CD4-positive, alpha-beta T cell treated with Interleukin-10 for 1 hour (primary cell): ENCODE results near the gene PPFIA4.

Experiments used
- DNase-seq: peaks from one replicate; pipeline ENCODE4 v3.0.0-alpha.2; 2020

PPFIA4 gene

DNA sequence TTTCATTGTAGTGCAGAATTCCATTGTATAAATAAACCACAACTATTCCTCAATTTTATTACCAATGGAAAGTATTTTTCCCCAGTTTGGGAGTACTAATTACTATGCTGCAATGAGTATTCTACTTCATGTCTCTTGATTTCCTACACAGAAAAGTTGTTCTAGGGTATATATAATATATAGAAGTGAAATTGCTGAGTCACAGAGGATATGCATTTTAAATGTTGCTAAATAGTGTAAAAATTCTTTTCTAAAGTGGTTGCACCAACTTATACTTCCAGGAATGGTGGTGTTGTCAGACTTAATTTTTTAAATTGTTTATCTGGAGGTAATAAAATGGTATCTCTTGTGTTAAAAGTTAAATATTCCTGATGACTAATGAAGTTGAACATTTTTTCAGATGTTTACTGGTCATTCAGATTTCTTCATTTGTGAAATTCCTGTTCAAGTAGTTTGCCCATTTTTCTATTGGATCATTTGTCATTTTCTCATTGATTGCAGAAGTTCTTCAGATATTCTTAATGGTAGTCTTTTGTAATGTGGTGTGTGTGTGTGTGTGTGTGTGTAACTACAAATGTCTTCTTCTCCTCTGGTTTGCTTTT, 78.6 kb downstream of the PPFIA4 start:
- no peak for DNase-seq

DNA sequence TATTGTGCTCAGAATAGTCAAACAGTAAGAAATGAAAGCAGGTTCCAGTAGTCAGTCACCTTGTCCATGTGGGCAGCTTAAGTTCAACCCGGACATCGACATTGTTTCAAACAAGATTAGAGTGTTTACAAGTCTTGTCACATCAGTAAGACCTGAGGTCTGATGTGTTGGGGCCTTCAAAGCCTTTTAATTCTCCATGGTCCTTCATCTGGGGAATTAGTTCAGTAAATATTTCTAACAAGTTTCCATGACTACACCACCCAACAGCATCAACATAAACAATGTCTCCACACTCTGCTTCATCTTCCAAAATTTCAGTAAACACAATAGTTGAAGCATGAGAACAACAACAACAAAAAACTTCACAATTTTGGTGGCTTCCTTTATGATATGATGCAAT, 86.2 kb downstream of the PPFIA4 start:
- no peak for DNase-seq

DNA sequence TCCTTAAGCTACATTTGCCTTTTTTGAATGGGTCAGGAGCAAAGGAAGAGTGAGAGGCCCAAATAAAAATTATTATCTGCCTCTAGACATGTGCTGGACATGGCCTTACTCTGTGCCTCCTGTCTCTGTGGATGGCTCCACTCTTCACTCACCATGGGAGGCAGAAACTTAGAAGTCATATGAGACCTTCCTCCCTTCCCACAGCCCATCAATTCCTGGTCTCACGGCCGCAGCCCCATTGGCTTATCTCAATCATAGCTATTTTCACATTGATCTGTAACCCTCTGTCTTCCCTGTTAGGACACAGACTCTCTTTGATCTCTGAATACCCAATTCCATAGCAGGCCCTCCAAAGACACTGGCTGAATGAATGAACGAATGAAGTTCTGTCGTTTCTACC, 87.0 kb downstream of the PPFIA4 start:
- no peak for DNase-seq

DNA sequence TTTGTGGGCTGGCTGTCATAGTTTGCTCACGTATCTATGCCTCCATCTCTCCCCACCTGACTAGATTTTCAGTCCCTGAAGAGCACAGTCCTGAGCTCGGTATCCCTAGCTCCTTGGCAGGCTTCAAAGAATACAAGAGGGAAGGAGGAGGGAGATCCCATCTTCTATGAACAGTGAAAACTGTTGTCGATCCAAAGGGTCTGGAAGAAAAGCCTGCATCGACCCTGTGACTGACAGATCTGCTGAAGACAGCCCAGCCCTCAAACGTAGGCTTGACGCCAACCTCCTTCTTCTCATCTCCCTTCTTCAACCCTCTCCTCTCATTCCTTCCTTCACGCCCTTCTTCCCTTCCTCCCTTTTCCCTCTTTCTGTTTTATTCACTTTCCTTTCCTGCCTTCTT, 87.9 kb downstream of the PPFIA4 start:
- DNase-seq: no peak

DNA sequence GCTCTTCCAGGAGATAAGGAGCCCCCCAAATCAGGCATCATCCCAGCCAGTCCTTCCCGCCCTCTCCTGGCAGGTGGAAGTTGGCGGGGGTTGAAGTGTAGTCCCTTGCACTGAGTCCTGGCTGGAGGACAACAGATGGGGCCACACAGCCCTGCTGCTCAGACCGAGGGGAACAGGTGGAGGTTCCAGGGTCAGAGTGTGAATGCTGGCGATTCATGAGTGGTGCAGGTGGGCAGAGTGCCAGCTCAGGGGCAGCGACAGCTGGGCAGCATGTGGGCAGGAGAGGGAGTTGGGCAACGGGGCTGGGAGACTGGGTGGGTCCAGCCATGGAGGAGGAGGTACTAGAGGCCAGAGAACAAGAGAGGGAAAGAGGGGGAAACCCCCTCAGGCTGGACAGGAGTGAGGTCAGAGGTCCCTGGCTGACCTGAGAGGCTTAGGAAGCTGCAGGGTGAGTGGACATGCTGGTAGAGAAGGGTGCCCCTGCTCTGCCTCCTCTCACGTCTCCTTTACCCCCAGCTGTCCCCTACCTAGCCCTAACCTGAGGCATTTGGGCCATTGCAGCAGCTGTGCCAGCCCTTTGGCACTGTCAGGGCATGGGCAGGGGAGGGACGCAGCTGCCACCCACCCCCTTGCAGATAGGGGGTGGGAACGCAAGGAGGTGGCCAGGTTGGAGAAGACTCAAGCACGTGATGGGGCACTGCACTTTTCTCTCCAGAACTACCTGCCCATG, 90.0 kb downstream of the PPFIA4 start:
- no peak for DNase-seq

DNA sequence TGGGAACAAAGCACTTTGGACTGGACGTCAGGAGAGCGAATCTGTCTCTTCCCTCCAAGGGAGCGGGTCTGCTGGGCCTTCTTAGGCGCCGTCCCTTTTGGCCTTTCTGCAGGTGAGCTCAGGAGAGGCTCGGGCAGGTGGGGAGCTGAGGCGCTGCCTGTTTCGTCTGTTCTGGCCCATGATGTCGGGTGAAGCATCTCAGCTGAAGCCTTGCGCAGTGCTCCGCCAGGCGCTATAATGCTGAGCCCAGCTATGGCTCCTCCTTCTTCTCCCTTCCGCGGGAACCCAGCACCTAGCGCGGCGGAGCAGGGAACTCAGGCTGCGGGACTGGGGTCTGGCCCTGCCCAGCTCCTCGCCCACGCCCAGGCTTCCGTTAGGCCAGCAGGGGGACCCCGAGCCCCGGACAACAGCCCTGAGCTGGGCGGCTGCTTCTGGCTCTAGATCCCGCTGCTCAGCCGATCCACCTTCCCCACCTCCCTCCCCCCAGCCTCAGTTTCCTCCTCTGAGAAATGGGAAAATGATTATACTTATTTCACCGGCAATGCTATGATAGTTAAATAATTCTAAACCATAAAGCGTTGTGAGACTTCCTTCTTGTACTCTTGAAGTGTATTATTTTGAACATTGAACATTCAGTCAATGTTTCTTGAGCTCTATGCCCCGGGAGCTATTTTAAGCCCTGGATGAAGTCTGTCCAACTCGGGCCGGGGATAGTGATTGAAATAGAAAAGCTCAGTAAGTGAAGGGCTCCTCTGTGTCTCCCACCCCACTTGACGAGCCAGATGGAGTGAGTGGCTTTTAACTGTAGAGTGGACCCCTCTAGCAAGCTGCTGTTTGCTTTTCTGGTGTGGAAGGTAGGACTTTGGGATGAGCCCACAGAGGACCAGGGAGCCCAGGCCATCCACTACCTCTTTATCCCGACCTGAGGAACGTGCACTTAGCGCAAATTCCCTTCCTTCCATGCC, 91.6 kb downstream of the PPFIA4 start:
- DNase-seq: peak; percentile 10

DNA sequence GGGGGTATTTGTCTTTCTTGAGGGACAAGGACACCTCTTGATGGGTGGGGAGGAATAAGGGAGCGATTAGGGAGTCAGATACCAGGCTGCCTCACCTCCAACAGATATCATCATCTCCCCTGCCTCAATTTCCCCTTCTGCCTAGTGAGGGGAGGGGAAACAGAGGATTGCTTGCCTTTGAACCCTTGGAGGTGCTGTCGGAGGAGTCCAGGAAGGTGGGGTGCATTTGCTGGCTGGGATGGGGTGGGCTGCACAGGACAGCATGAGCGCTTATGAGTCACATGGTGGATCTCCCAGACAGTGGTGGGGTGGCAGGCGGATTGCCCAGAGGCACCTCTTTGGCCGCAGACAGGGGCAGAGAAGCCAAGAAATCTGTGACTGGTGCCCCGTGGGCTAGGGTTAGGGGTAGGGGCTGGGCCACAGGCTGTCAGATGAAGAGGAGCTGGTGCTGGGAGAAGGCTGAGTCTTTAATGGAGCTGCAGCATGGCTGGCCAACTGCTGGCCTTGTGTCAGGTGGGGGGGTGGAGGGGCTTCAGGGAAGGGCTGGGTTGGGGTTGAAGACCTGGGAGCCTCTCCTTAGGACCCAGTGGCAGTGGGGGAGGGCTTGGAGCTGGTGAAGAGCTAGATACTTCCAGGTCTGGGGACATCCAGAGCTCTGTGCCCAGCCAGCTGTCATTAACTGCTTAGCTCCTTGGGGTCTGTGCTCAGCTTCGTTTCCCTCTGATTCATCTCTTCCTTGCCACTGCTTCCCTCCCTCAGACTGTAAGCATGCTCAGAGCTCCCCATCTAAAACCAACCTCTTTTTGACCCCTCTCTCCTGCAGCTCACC, 94.2 kb downstream of the PPFIA4 start:
- DNase-seq: no peak

DNA sequence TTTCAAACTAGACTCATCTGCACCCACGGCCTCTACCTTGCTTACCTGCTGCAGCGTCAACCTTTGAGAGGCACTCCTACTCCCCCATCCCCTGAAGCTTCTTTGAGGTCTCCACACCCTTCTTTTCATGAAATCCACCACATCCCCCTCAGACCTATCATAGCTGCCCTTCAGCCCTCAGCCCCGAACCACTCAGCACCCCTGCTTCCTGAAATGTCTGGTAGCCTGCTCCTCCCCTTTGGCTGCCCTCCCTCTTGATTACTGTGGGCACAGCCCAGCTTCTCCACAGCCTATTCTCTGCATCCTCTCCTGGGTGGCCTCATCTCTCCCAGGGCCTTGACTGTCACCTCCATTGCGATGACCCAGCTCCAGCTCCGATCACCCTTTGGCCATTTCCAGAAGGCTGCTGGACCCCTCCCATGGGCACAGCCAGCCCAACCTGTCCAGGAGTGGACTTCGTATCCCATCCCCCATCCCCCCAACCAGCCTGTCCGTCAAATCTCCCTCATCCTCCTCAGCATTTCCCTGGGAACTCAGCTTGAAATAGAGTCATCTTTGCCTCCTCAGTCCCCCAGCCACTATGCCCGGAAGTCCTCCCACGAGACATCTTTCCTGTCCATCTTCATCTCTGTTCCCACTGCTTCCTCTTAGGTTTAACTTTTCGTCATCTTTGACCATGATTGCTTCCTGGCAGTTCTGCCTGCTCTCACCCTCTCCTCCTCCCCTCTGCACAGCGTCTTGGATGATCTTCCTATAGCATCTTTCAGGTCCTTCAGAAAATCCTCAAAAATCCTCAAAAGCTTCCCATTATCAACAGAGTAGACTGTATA, 95.1 kb downstream of the PPFIA4 start:
- DNase-seq: no peak

DNA sequence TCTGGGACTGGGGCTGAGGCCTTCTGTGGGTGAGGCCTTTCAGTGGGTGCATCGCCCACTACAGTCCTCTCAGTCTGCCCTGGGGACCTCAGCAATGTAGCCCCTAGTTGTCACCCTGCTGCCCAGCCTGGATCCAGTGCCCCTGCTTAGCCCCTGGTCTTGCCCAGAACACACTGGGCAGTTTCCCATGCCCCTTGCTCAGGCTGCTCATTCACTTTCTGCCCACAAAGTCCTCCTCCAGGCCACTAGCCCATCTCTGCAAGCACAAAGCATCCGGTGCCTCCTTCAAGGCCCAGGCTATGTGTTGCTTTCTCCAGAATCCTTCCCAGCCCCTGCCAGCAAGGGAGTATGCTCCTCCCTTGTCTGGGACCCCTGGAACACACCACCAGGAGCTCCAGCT, 95.9 kb downstream of the PPFIA4 start:
- DNase-seq: no peak

DNA sequence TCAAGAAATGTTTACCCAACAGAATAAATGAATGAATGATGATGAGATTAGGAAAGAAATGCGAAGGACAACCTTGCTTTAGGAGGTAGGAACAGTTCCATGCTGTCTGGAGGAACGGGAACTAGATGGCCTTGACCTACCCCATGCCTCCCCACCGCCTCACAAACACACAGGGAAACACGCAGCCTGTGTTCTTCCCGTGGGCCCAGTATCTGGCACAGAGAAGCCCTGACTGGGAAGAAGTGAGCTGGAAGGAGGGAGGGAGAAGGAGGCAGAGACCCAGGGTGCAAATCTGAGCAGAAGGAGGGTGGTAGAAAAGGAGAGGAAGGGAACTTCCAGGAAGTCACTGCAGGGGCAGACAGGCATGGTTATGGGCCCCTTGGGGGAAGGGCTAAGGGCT, 97.7 kb downstream of the PPFIA4 start:
- DNase-seq: no peak

DNA sequence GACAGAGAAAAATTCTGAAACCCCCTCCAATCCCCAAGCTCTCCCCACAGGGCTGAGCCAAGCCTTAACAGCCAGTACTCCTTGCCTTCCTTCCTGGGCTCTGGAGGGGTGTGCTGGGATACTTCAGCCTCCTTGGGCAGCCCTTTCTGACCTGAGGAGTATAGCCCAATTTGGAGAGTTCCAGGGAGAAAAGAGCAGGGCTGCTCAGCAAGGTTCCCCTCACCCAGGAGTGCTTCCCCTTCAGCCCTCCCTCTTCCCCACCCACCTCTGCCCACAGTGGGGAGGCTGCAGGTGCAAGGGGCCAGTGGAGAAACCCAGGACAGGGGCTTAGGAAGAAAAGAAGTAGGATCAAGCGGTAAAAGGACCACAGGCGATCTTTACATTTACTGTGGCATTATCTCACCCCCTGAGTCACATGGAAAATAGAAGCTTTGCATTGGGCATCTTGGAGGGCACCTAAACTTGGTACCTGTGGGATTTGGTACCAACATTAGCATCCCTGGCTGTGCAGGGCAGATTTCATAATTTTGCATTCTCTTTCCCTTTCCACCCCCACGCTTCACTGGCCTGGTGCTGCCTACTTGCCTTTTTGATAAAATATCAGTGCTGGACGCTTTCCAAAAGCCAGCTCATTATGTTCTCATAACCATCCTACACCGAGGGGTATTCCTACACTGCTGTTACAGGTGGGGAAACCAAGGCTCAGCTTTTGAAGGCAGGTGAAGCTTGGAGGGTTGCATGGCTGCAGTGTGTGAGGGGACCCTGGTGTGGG, 98.4 kb downstream of the PPFIA4 start:
- no peak for DNase-seq

DNA sequence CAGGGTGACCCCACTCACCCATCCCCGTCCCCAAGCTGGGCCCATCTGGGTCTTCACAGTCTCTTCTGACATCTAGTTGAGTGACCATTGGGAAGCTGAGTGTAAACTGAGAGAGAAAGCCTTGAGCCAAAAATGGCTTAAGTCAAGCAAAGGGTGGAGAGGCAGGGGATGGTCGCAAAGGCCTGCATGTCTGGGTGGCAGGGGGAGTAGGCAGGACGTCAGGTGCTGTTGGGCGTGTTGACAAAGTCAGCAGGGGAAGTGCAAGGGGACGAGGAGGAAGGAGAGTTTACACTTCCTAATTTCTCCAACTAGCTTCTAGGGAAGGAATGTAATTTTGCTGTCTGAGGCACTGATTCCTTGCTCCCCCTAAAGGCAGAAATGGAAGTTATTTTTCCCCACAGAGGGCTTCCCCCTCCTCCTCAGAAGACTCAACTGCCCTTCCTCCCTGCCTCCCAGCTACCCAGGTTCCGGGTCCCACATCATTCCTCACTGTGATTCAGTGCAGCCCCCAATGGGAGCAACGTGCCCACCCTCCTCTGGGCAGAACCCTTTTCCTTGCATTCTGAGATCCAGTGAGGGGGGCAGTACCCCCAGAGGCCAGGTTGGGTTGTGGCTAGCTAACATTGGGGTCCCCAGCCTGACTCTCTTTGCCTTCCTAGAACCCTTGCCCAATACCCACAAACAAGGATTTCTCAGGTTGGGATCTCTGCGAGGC, 100.0 kb downstream of the PPFIA4 start:
- no peak for DNase-seq

DNA sequence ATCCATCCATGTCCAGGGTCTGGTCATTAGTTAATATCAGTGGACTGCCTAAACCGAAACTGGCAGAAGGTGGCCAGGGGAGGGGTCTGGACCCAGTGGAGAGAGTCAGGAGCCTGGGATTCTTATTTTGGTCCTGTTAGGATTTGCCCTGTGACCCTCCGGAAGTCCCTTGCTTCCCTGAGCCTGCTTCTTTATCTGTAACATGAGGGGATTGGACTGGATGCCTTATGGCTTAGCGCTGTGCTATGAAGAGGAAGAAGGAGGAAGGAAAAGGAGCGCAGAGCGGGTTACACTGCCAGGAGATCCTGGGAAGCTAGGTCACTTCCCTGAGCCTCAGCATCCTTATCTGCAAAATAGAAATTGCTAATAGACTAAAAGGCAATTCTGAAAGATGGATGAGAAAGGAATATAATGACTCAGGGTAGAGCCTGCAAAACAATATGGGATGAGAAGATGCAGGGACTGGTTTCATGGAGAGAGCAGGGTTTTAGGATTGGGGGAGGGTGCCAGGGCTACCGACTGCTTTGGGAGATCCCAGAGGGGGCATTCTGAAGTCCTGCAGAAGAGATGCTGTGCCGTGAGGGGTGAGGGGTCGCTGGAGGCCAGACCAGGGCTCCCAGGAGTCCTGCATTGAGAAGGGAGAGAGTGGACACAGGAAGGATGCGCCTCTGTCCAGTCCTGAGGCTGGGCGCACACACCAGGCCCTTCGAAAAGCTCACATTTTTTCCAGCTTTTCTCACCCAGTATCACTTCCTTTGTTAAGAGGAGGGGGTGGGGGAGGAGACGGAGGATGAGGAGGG, 100.8 kb downstream of the PPFIA4 start:
- no peak for DNase-seq

DNA sequence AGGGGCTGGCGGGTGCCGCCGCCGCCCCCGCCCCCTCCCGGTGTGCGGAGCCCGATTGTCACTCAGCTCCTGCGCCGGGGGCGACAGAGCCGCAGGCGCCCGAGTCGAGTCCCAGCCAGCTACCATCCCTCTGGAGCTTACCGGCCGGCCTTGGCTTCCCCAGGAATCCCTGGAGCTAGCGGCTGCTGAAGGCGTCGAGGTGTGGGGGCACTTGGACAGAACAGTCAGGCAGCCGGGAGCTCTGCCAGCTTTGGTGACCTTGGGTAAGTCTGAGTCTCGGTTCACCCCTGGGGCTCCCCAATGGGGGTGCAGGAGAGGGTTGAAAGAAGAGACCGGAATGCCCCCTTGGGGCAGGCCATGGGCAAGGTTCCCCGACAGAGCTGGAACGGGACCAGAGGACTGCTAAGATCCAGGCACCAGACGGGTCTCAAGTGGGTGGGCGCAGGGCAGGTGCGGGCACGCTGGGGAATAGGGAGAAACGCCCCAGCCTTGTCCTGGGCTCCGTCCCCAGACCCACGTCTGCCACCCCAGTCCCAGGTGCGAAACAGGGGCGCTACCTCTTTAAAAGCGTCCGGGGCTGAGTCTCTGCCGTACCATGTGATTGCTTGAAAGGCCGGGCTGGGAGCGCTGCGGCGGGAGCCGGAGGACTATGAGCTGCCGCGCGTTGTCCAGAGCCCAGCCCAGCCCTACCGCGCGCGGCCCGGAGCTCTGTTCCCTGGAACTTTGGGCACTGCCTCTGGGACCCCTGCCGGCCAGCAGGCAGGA, 101.6 kb downstream of the PPFIA4 start, which contains the start of gene ADORA1:
Gene ADORA1 (plus strand): TSS at position 61 of the 765 bp plus-strand sequence. CDS start 1,116 bp downstream, outside the sequence.
- DNase-seq: no peak

DNA sequence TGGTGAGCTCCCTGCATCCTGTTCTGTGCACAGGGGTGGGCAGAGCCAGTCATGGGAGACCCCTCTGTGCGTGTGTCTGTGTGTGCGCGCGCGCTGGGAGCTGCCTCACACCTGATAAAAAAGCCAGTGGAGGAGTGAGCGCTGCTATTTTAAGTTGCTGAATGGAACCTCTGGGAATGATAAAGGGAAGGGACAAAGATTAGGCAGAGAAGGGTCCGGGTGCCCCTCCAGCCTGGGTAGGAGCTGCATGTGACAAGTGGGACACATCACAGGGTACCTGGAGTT, 102.1 kb downstream of the PPFIA4 start:
- DNase-seq: no peak
